A673 (cell line): Measurements from ENCODE around the gene FCHSD2. TPM values are rescaled to one million over a fixed set of nuclear protein-coding genes. Genes with fewer than 3 reads are reported as not detected.

Experiments
- BruUV-seq: library from RNA; stranded (reverse); fragments of 400-500 nt; replicated peaks from 2 replicates; lab custom pipeline; 2021; lab: Mats Ljungman, UMichigan
- CTCF ChIA-PET: fragments of 300-600 bp; sonication (Branson Sonifier 250); formaldehyde crosslinking; loops from one replicate; lab custom pipeline; 2022; ENCODE audit warnings: antibody characterized with exemption; lab: Charles Lee
- POLR2A ChIA-PET: fragments of 300-600 bp; sonication (Branson Sonifier 250); formaldehyde crosslinking; loops from one replicate; lab custom pipeline; 2022; ENCODE audit warnings: antibody characterized with exemption; ENCODE audit not compliant: low non-redundant PET; lab: Charles Lee
- DNase-seq: peaks from one replicate; pipeline ENCODE4 v3.0.0-alpha.2; 2015; ENCODE audit warnings: low spot score
- H3K27ac ChIP-seq: fragments of 200-600 bp; sonication (generic); 2 replicates; pipeline ENCODE4 v1.5.1; 2016; ENCODE audit warnings: mixed run types, low read depth, mild to moderate bottlenecking, mixed read lengths, antibody characterized with exemption, low read length; ENCODE audit not compliant: poor library complexity, severe bottlenecking
- H3K27me3 ChIP-seq: fragments of 200-600 bp; sonication (generic); replicated peaks from 2 replicates; pipeline ENCODE4 v1.6.1; 2017; ENCODE audit warnings: mixed run types, low read depth, mild to moderate bottlenecking, mixed read lengths, antibody characterized with exemption, low read length; ENCODE audit not compliant: insufficient read depth, poor library complexity
- H3K36me3 ChIP-seq: fragments of 200-600 bp; sonication (generic); 2 replicates; pipeline ENCODE4 v1.6.1; 2016; ENCODE audit warnings: mixed run types, mild to moderate bottlenecking, mixed read lengths, antibody characterized with exemption, low read length; ENCODE audit not compliant: insufficient read depth, poor library complexity, severe bottlenecking
- H3K4me1 ChIP-seq: fragments of 200-600 bp; sonication (generic); 2 replicates; pipeline ENCODE4 v1.6.1; 2017; ENCODE audit warnings: mixed run types, mild to moderate bottlenecking, mixed read lengths, antibody characterized with exemption, low read length; ENCODE audit not compliant: insufficient read depth, poor library complexity, severe bottlenecking
- H3K4me3 ChIP-seq: fragments of 200-600 bp; sonication (generic); 2 replicates; pipeline ENCODE4 v1.5.1; 2016; ENCODE audit warnings: low read depth, mixed run types, mild to moderate bottlenecking, mixed read lengths, low read length; ENCODE audit not compliant: poor library complexity, severe bottlenecking
- H3K9me3 ChIP-seq: fragments of 200-600 bp; sonication (generic); 2 replicates; pipeline ENCODE4 v1.6.1; 2016; ENCODE audit warnings: mixed run types, low read depth, mild to moderate bottlenecking, mixed read lengths, antibody characterized with exemption, low read length; ENCODE audit not compliant: poor library complexity, severe bottlenecking
- CTCF ChIP-seq: fragments of 300-800, 200-600 bp; sonication (generic); conservative IDR thresholded peaks from 2 replicates; pipeline ENCODE4 v1.5.1; 2017; ENCODE audit warnings: low read depth, mild to moderate bottlenecking, antibody characterized with exemption, low read length, moderate library complexity, mixed read lengths
- EZH2 ChIP-seq: fragments of 200-600 bp; sonication (generic); IDR thresholded peaks from 2 replicates; pipeline ENCODE4 v1.6.1; 2017; ENCODE audit warnings: borderline replicate concordance, low read depth, mild to moderate bottlenecking, mixed read lengths, antibody characterized with exemption, low read length; ENCODE audit not compliant: poor library complexity, severe bottlenecking
- intact Hi-C: fragments of 100-400 bp; cut with micrococcal nuclease; formaldehyde crosslinking; loops from one replicate; pipeline ENCODE4 v1.10.0; 2022; ENCODE audit not compliant: unreplicated experiment
- total RNA-seq: library from RNA; stranded (reverse); gene quantifications from 2 replicates; pipeline ENCODE4 v1.2.3, GENCODE V29; 2021

The FCHSD2 gene
- total RNA-seq, 1 experiment from 2014 or later, result 44.7 TPM

GRCh38 chr11:72834905-72835304 is 307.2 kb downstream of the FCHSD2 start:
- no peaks in the 10 kb centered on the region for H3K4me1 ChIP-seq
- no peaks in the 10 kb centered on the region for H3K27me3 ChIP-seq
- CTCF ChIA-PET, result no interaction called here
- no peak for TF ChIP-seq EZH2
- TF ChIP-seq CTCF, result no peak
- H3K27ac ChIP-seq, result no peak overlapping the region
- no peak for DNase-seq
- POLR2A ChIA-PET, result no interaction called here
- intact Hi-C loops, result loop anchor here (5.0 kb wide), 1 partner anchor 502 kb away; no protein-coding TSS in a partner anchor
- H3K4me3 ChIP-seq, result no peak overlapping the region
- H3K36me3 ChIP-seq, result peaks cover 5% of the 10 kb centered on the region
- BruUV-seq, result no TSS peak
- no peaks in the 10 kb centered on the region for H3K9me3 ChIP-seq

- Histone ChIP-seq H3K4me1 (no peaks in the 10 kb centered on the region), H3K9me3 (no peaks in the 10 kb centered on the region), H3K27ac (no peak overlapping the region), H3K36me3 (peaks cover 5% of the 10 kb centered on the region), H3K4me3 (no peak overlapping the region), H3K27me3 (no peaks in the 10 kb centered on the region)
- CTCF ChIA-PET, result interaction anchor here (0.7 kb wide), 1 partner anchor 308 kb away, joined by 7 read pairs; the partner anchor contains the start of gene FCHSD2
- no TSS peak for BruUV-seq
- TF ChIP-seq CTCF (no peak), EZH2 (no peak)
- DNase-seq, result no peak
- POLR2A ChIA-PET, result no interaction called here
- intact Hi-C loops, result loop anchor here (5.0 kb wide), 1 partner anchor 503 kb away; no protein-coding TSS in a partner anchor
Observed at GRCh38 chr11:72833811-72834493, 308.2 kb downstream of the FCHSD2 start.

GRCh38 chr11:72833083-72833733 is 308.9 kb downstream of the FCHSD2 start:
- no peak for DNase-seq
- no peak overlapping the region for H3K27ac ChIP-seq
- BruUV-seq, result no TSS peak
- POLR2A ChIA-PET, result no interaction called here
- intact Hi-C loops, result loop anchor here (5.0 kb wide), 1 partner anchor 504 kb away; no protein-coding TSS in a partner anchor
- H3K27me3 ChIP-seq, result no peaks in the 10 kb centered on the region
- no peaks in the 10 kb centered on the region for H3K4me1 ChIP-seq
- H3K36me3 ChIP-seq, result peaks cover 5% of the 10 kb centered on the region
- no peak for TF ChIP-seq CTCF
- TF ChIP-seq EZH2, result no peak
- no peaks in the 10 kb centered on the region for H3K9me3 ChIP-seq
- H3K4me3 ChIP-seq, result no peak overlapping the region
- CTCF ChIA-PET, result interaction anchor here (0.7 kb wide), 1 partner anchor 309 kb away, joined by 7 read pairs; the partner anchor contains the start of gene FCHSD2
